ENCODE measurements around the gene PANX1.

Gene PANX1

DNA sequence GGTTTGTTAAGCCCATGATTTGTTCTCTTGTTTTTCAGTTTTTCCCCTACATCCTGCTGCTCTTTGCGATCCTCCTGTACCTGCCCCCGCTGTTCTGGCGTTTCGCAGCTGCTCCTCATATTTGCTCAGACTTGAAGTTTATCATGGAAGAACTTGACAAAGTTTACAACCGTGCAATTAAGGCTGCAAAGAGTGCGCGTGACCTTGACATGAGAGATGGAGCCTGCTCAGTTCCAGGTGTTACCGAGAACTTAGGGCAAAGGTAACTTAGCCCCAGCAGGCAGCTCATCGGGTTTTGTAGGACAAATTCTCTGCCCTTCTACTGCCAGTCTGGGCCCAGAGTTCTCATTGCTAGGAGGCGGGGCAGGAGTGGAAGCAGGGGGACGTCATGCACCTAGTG lies 49.7 kb downstream of the PANX1 start:
- H3K4me3 ChIP-seq (ENCODE audit: low read length), result no peak overlapping the region
- peaks cover 30% of the 10 kb centered on the region for H3K36me3 ChIP-seq (replicated peaks; ENCODE audit: low read depth, low read length)
- peaks cover 19% of the 10 kb centered on the region; the same call in 1 of the 2 replicates for H4K20me1 ChIP-seq (ENCODE audit: insufficient read depth, low read length)
- no peak overlapping the region for H3K9ac ChIP-seq (ENCODE audit: low read length)
- H3K4me1 ChIP-seq (ENCODE audit: low read length), result peaks cover 2% of the 10 kb centered on the region
- H3K4me2 ChIP-seq (ENCODE audit: low read length), result no peak overlapping the region
- H3K9me3 ChIP-seq (ENCODE audit: insufficient read depth, low read length), result no peaks in the 10 kb centered on the region
- peaks cover 20% of the 10 kb centered on the region for H3K79me2 ChIP-seq (ENCODE audit: low read length)
- no peak overlapping the region for H2AFZ ChIP-seq (ENCODE audit: low read depth, low read length)
- no peak overlapping the region for H3K27ac ChIP-seq (ENCODE audit: low read length)
- H3K27me3 ChIP-seq (ENCODE audit: low read depth, low read length), result no peaks in the 10 kb centered on the region
- TF ChIP-seq, protein P1, sequence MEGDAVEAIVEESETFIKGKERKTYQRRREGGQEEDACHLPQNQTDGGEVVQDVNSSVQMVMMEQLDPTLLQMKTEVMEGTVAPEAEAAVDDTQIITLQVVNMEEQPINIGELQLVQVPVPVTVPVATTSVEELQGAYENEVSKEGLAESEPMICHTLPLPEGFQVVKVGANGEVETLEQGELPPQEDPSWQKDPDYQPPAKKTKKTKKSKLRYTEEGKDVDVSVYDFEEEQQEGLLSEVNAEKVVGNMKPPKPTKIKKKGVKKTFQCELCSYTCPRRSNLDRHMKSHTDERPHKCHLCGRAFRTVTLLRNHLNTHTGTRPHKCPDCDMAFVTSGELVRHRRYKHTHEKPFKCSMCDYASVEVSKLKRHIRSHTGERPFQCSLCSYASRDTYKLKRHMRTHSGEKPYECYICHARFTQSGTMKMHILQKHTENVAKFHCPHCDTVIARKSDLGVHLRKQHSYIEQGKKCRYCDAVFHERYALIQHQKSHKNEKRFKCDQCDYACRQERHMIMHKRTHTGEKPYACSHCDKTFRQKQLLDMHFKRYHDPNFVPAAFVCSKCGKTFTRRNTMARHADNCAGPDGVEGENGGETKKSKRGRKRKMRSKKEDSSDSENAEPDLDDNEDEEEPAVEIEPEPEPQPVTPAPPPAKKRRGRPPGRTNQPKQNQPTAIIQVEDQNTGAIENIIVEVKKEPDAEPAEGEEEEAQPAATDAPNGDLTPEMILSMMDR (IDR thresholded peaks at IDR 0.05; ENCODE audit: low read depth, low read length), result no peak
- TF ChIP-seq EZH2phosphoT487 (IDR thresholded peaks at IDR 0.05; ENCODE audit: low read depth), result no peak

DNA sequence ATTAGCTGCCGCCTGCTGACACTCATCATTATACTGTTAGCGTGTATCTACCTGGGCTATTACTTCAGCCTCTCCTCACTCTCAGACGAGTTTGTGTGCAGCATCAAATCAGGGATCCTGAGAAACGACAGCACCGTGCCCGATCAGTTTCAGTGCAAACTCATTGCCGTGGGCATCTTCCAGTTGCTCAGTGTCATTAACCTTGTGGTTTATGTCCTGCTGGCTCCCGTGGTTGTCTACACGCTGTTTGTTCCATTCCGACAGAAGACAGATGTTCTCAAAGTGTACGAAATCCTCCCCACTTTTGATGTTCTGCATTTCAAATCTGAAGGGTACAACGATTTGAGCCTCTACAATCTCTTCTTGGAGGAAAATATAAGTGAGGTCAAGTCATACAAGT lies 51.1 kb downstream of the PANX1 start:
- TF ChIP-seq, protein P1 (IDR thresholded peaks at IDR 0.05; ENCODE audit: low read depth, low read length), result no peak
- TF ChIP-seq EZH2phosphoT487 (IDR thresholded peaks at IDR 0.05; ENCODE audit: low read depth), result no peak
- peaks cover 30% of the 10 kb centered on the region for H3K36me3 ChIP-seq (replicated peaks; ENCODE audit: low read depth, low read length)
- H3K9me3 ChIP-seq (ENCODE audit: insufficient read depth, low read length), result no peaks in the 10 kb centered on the region
- H4K20me1 ChIP-seq (ENCODE audit: insufficient read depth, low read length), result peaks cover 10% of the 10 kb centered on the region; the same call in 1 of the 2 replicates
- no peak overlapping the region for H3K4me2 ChIP-seq (ENCODE audit: low read length)
- H3K27ac ChIP-seq (ENCODE audit: low read length), result no peak overlapping the region
- H3K9ac ChIP-seq (ENCODE audit: low read length), result no peak overlapping the region
- peaks cover 10% of the 10 kb centered on the region for H3K79me2 ChIP-seq (ENCODE audit: low read length)
- H3K27me3 ChIP-seq (ENCODE audit: low read depth, low read length), result no peaks in the 10 kb centered on the region
- H3K4me1 ChIP-seq (ENCODE audit: low read length), result peaks cover 15% of the 10 kb centered on the region
- no peak overlapping the region for H3K4me3 ChIP-seq (ENCODE audit: low read length)
- no peak overlapping the region for H2AFZ ChIP-seq (ENCODE audit: low read depth, low read length)

DNA sequence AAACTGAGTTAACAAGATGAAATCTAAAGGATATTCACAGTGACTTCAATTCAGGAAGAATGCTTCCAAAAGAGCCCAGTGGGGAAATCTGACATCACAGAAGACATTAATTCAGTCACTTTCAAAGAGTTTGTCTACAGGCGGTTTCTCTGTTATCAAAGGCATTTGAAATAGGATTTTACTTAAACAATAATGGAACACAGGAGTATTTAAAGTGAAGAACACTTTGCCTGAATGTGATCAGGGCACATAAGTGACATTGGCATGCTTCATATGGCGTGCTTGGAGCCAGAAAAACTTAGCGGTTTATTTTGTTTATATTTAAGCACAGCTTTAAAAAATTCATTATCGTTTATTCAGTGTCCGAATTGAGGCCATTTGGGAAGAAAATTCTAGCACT lies 52.9 kb downstream of the PANX1 start:
- peaks cover 41% of the 10 kb centered on the region for H3K36me3 ChIP-seq (replicated peaks; ENCODE audit: low read depth, low read length)
- H3K4me3 ChIP-seq (ENCODE audit: low read length), result no peak overlapping the region
- TF ChIP-seq EZH2phosphoT487 (IDR thresholded peaks at IDR 0.05; ENCODE audit: low read depth), result no peak
- TF ChIP-seq, protein P1 (IDR thresholded peaks at IDR 0.05; ENCODE audit: low read depth, low read length), result no peak
- H3K27me3 ChIP-seq (ENCODE audit: low read depth, low read length), result no peaks in the 10 kb centered on the region
- no peaks in the 10 kb centered on the region for H3K9me3 ChIP-seq (ENCODE audit: insufficient read depth, low read length)
- H3K4me1 ChIP-seq (ENCODE audit: low read length), result peaks cover 25% of the 10 kb centered on the region
- H3K79me2 ChIP-seq (ENCODE audit: low read length), result no peaks in the 10 kb centered on the region
- H4K20me1 ChIP-seq (ENCODE audit: insufficient read depth, low read length), result no peaks in the 10 kb centered on the region
- H3K9ac ChIP-seq (ENCODE audit: low read length), result no peak overlapping the region
- no peak overlapping the region for H3K27ac ChIP-seq (ENCODE audit: low read length)
- no peak overlapping the region for H2AFZ ChIP-seq (ENCODE audit: low read depth, low read length)
- H3K4me2 ChIP-seq (ENCODE audit: low read length), result no peak overlapping the region

DNA sequence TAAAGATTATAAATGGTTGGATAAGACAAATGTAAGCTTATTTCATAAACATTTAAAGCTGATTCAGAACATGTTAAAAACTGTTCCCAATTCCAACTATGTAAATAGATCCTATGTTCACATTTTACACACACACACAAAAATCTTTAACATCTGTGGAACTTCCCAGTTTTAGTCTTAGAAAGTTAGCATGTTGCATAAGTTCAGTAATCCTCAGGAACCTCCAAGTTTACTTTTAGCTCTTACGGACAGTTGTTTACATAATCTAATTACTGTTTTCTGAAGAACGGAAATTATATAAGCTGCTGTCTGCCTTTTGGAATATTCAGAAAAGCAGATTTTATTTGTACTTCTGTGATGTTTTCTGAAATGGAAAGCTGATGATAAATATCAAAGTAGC lies 53.3 kb downstream of the PANX1 start:
- no peaks in the 10 kb centered on the region for H4K20me1 ChIP-seq (ENCODE audit: insufficient read depth, low read length)
- H2AFZ ChIP-seq (ENCODE audit: low read depth, low read length), result no peak overlapping the region
- H3K4me2 ChIP-seq (ENCODE audit: low read length), result no peak overlapping the region
- H3K4me1 ChIP-seq (ENCODE audit: low read length), result peaks cover 25% of the 10 kb centered on the region
- H3K27ac ChIP-seq (ENCODE audit: low read length), result no peak overlapping the region
- peaks cover 41% of the 10 kb centered on the region for H3K36me3 ChIP-seq (replicated peaks; ENCODE audit: low read depth, low read length)
- H3K4me3 ChIP-seq (ENCODE audit: low read length), result no peak overlapping the region
- no peaks in the 10 kb centered on the region for H3K79me2 ChIP-seq (ENCODE audit: low read length)
- TF ChIP-seq EZH2phosphoT487 (IDR thresholded peaks at IDR 0.05; ENCODE audit: low read depth), result no peak
- TF ChIP-seq, protein P1 (IDR thresholded peaks at IDR 0.05; ENCODE audit: low read depth, low read length), result no peak
- no peaks in the 10 kb centered on the region for H3K9me3 ChIP-seq (ENCODE audit: insufficient read depth, low read length)
- H3K27me3 ChIP-seq (ENCODE audit: low read depth, low read length), result no peaks in the 10 kb centered on the region
- no peak overlapping the region for H3K9ac ChIP-seq (ENCODE audit: low read length)
